Activated T-cell treated with anti-CD3 and anti-CD28 coated beads for 24 hours (primary cell): ENCODE data around the gene PRELID2.
A peak's percentile ranks its signal among the peaks of the same experiment; 100 is the strongest.
"Not testable (repeated sequence)": the region's sequence is repeated elsewhere in the genome, so short reads cannot be mapped to it uniquely, and the experiment has no call there.

Experiments
- DNase-seq: peaks from one replicate; pipeline ENCODE4 v3.0.0-alpha.2; 2020; ENCODE audit warnings: low read depth

PRELID2 gene

GRCh38 chr5:145834917-145835847 lies at the start of gene PRELID2:
PRELID2 (minus strand) TSS chr5:145835342; CDS start chr5:145835251, 91 bp downstream.
- DNase-seq, result no peak

- DNase-seq, result no peak
These were observed 39.6 kb upstream of the PRELID2 start for GRCh38 chr5:145874765-145875164.

GRCh38 chr5:145872914-145873313 lies 37.8 kb upstream of the PRELID2 start, which contains the start of gene GRXCR2:
GRXCR2 (minus strand) TSS chr5:145873014; CDS start chr5:145872968, 46 bp downstream.
- no peak for DNase-seq

- DNase-seq, result no peak
These were observed 37.3 kb upstream of the PRELID2 start for GRCh38 chr5:145872486-145872885.

GRCh38 chr5:145869753-145870152 lies 34.6 kb upstream of the PRELID2 start:
- DNase-seq, result no peak

GRCh38 chr5:145867806-145868205 lies 32.7 kb upstream of the PRELID2 start:
- DNase-seq, result no peak

- not testable (repeated sequence) for DNase-seq
These were observed 29.3 kb upstream of the PRELID2 start for GRCh38 chr5:145864432-145864831.

- DNase-seq, result no peak
These were observed 27.9 kb upstream of the PRELID2 start for GRCh38 chr5:145863003-145863402.

- DNase-seq, result no peak
These were observed 24.8 kb upstream of the PRELID2 start for GRCh38 chr5:145859897-145860296.

- DNase-seq, result no peak
These were observed 24.3 kb upstream of the PRELID2 start for GRCh38 chr5:145859453-145859852.

GRCh38 chr5:145858959-145859358 lies 23.8 kb upstream of the PRELID2 start:
- DNase-seq, result no peak

GRCh38 chr5:145856285-145856818 lies 21.2 kb upstream of the PRELID2 start:
- DNase-seq, result peak; percentile 9

GRCh38 chr5:145855763-145856267 lies 20.7 kb upstream of the PRELID2 start:
- no peak for DNase-seq

- DNase-seq, result no peak
These were observed 19.6 kb upstream of the PRELID2 start for GRCh38 chr5:145854651-145855258.

- no peak for DNase-seq
These were observed 18.7 kb upstream of the PRELID2 start for GRCh38 chr5:145853781-145854376.

GRCh38 chr5:145852990-145853389 lies 17.8 kb upstream of the PRELID2 start:
- no peak for DNase-seq

- DNase-seq, result no peak
These were observed 13.7 kb upstream of the PRELID2 start for GRCh38 chr5:145848854-145849253.

- DNase-seq, result no peak
These were observed 12.7 kb upstream of the PRELID2 start for GRCh38 chr5:145847499-145848497.

GRCh38 chr5:145846081-145846480 lies 10.9 kb upstream of the PRELID2 start:
- no peak for DNase-seq

- no peak for DNase-seq
These were observed 6.2 kb upstream of the PRELID2 start for GRCh38 chr5:145841299-145841698.
